Measurements from ENCODE around the gene ZNF423. TPM values are rescaled to one million over a fixed set of nuclear protein-coding genes. Genes with fewer than 3 reads are reported as not detected.

Gene ZNF423
- total and polyA plus RNA-seq, 2 of the 13 experiments (the other 11 are each of a cell fraction or from before 2014, with no cell fraction given): 0.07 to 0.31 TPM

- 35% methylated on average over 8 of the region's 8 CpGs for WGBS (ENCODE audit: low lambda C conversion rate)
- intact Hi-C loops (cut with micrococcal nuclease; ENCODE audit: unreplicated experiment): no loop called here
Observed at GRCh38 chr16:49520492-49521038, 335.3 kb downstream of the ZNF423 start.

More at GRCh38 chr16:49520492-49521038, 335.3 kb downstream of the ZNF423 start:
- Histone ChIP-seq H3K27ac (ENCODE audit: extremely low read length, insufficient read depth, low read length) (no peak overlapping the region), H3K79me2 (ENCODE audit: insufficient read depth, low read length) (no peaks in the 10 kb centered on the region), H3K4me3 (replicated peaks in 1 of 3; ENCODE audit: insufficient read depth in 1 of 3, low read depth in 2 of 3, low read length in 3 of 3) (no peak overlapping the region), H3K36me3 (replicated peaks in 1 of 2; ENCODE audit: control insufficient read depth in 1 of 2, insufficient read depth in 2 of 2, low read length in 2 of 2) (no peaks in the 10 kb centered on the region), H3K27me3 (ENCODE audit: control insufficient read depth in 1 of 2, insufficient read depth in 2 of 2, low read length in 2 of 2) (peaks cover 2 to 10% of the 10 kb centered on the region in 2 experiments; a peak in 3 of 5 replicates), H4K20me1 (ENCODE audit: insufficient read depth, low read length) (no peaks in the 10 kb centered on the region), H3K9ac (ENCODE audit: insufficient read depth, low read depth, low read length) (no peak overlapping the region), H3K9me3 (ENCODE audit: low read length) (no peaks in the 10 kb centered on the region), H2AFZ (ENCODE audit: low read length) (no peak overlapping the region), H3K4me1 (ENCODE audit: insufficient read depth, low read length) (no peaks in the 10 kb centered on the region), H3K4me2 (ENCODE audit: low read depth, low read length) (no peak overlapping the region)
- ATAC-seq (no peak), FAIRE-seq (no peak), DNase-seq (ENCODE audit: low spot score) (no peak)
- TF ChIP-seq ZNF326 (CRISPR knock-in tag; IDR thresholded peaks at IDR 0.05; ENCODE audit: borderline replicate concordance) (no peak), CSRNP1 (CRISPR knock-in tag; IDR thresholded peaks at IDR 0.05) (no peak), ZNF12 (CRISPR knock-in tag; IDR thresholded peaks at IDR 0.05) (no peak), ZNF337 (CRISPR knock-in tag; IDR thresholded peaks at IDR 0.05; ENCODE audit: borderline replicate concordance, low read depth) (no peak), SAP130 (CRISPR knock-in tag; IDR thresholded peaks at IDR 0.05; ENCODE audit: low read depth) (no peak), KDM4B (CRISPR knock-in tag; IDR thresholded peaks at IDR 0.05) (no peak), GABPA (IDR thresholded peaks at IDR 0.05; ENCODE audit: low read depth, low read length) (no peak), GABPA (CRISPR knock-in tag; IDR thresholded peaks at IDR 0.05; ENCODE audit: low read depth) (no peak), ZNF577 (CRISPR knock-in tag; IDR thresholded peaks at IDR 0.05; ENCODE audit: borderline replicate concordance, low read depth) (no peak), TBP (CRISPR knock-in tag; IDR thresholded peaks at IDR 0.05) (no peak), SALL1 (CRISPR knock-in tag; IDR thresholded peaks at IDR 0.05) (no peak), ZNF546 (CRISPR knock-in tag; conservative IDR thresholded peaks at IDR 0.05) (no peak), MLX (CRISPR knock-in tag; IDR thresholded peaks at IDR 0.05) (no peak), TMF1 (CRISPR knock-in tag; IDR thresholded peaks at IDR 0.05; ENCODE audit: low read depth) (no peak), CC2D1A (CRISPR knock-in tag; IDR thresholded peaks at IDR 0.05) (no peak), ZFY (CRISPR knock-in tag; IDR thresholded peaks at IDR 0.05) (no peak), DZIP1 (CRISPR knock-in tag; IDR thresholded peaks at IDR 0.05) (no peak)
- in situ Hi-C loops (cut with HindIII; ENCODE audit: extremely low pct_ligation_motif_present, low pct_unique_long_range_greater_than_20kb): no loop called here
- no TSS peak for BruUV-seq (replicated peaks)
- ChIA-PET POLR2A (no interaction called here), CTCF (ENCODE audit: low intra/inter-chr PET ratio, low total read pairs) (no interaction called here)

Data from HepG2 (cell line).